Astrocyte (in vitro differentiated cells and primary cell): Measurements from ENCODE around the gene PHKA1. TPM values are rescaled to one million over a fixed set of nuclear protein-coding genes. Genes with fewer than 3 reads are reported as not detected.

Experiments used
- DNase-seq: peaks from one replicate; pipeline ENCODE4 v3.0.0-alpha.2; 2010; ENCODE audit warnings: low read depth
- FAIRE-seq: peaks from 2 replicates; lab custom pipeline; 2011; peaks lifted over from hg19 to GRCh38; lab: Jason Lieb, UNC
- H2AFZ ChIP-seq: 2 replicates; pipeline ENCODE4 v1.6.0; 2012; ENCODE audit warnings: low read depth, low read length, inconsistent platforms
- H3K27ac ChIP-seq: 2 replicates; pipeline ENCODE4 v1.5.1; 2011; ENCODE audit warnings: low read depth, low read length, inconsistent platforms
- H3K27me3 ChIP-seq: 2 replicates; pipeline ENCODE4 v1.6.0; 2011; ENCODE audit warnings: low read length, inconsistent platforms; ENCODE audit not compliant: insufficient read depth
- H3K36me3 ChIP-seq: 2 replicates; pipeline ENCODE4 v1.5.1; 2011; ENCODE audit warnings: low read length, inconsistent platforms; ENCODE audit not compliant: insufficient read depth
- H3K4me1 ChIP-seq: 2 replicates; pipeline ENCODE4 v1.5.1; 2011; ENCODE audit warnings: low read length, inconsistent platforms; ENCODE audit not compliant: insufficient read depth
- H3K4me2 ChIP-seq: 2 replicates; pipeline ENCODE4 v1.6.0; 2012; ENCODE audit warnings: low read length, inconsistent platforms
- H3K4me3 ChIP-seq: 2 replicates; pipeline ENCODE4 v1.5.1; 2011; ENCODE audit warnings: low read depth, mild to moderate bottlenecking, low read length, inconsistent platforms; ENCODE audit not compliant: insufficient read depth
- H3K79me2 ChIP-seq: 2 replicates; pipeline ENCODE4 v1.6.0; 2012; ENCODE audit warnings: mild to moderate bottlenecking, low read length, inconsistent platforms; ENCODE audit not compliant: insufficient read depth
- H3K9ac ChIP-seq: 2 replicates; pipeline ENCODE4 v1.6.0; 2012; ENCODE audit warnings: mild to moderate bottlenecking, low read length, inconsistent platforms
- H3K9me3 ChIP-seq: 2 replicates; pipeline ENCODE4 v1.5.1; 2012; ENCODE audit warnings: low read depth, mild to moderate bottlenecking, low read length, inconsistent platforms; ENCODE audit not compliant: insufficient read depth
- H4K20me1 ChIP-seq: 2 replicates; pipeline ENCODE4 v1.6.0; 2012; ENCODE audit warnings: low read length, inconsistent platforms; ENCODE audit not compliant: insufficient read depth
- H3K27ac Mint-ChIP-seq: one replicate; pipeline ENCODE4 v1.8.0; 2021; ENCODE audit warnings: mild to moderate bottlenecking, mixed read lengths; ENCODE audit not compliant: unreplicated experiment
- H3K27me3 Mint-ChIP-seq: one replicate; pipeline ENCODE4 v1.8.0; 2021; ENCODE audit warnings: low read depth, mixed read lengths; ENCODE audit not compliant: unreplicated experiment
- H3K36me3 Mint-ChIP-seq: one replicate; pipeline ENCODE4 v1.8.0; 2021; ENCODE audit warnings: low read depth, mixed read lengths; ENCODE audit not compliant: unreplicated experiment
- H3K4me1 Mint-ChIP-seq: one replicate; pipeline ENCODE4 v1.8.0; 2021; ENCODE audit warnings: low read depth, mixed read lengths; ENCODE audit not compliant: unreplicated experiment
- H3K4me3 Mint-ChIP-seq: one replicate; pipeline ENCODE4 v1.8.0; 2021; ENCODE audit warnings: mild to moderate bottlenecking, moderate library complexity, mixed read lengths; ENCODE audit not compliant: unreplicated experiment
- H3K9me3 Mint-ChIP-seq: one replicate; pipeline ENCODE4 v1.8.0; 2021; ENCODE audit warnings: mild to moderate bottlenecking, mixed read lengths; ENCODE audit not compliant: unreplicated experiment
- EZH2 ChIP-seq: IDR thresholded peaks from 2 replicates; pipeline ENCODE4 v1.6.1; 2012; ENCODE audit warnings: mild to moderate bottlenecking, low read length, inconsistent platforms; ENCODE audit not compliant: insufficient read depth
- total RNA-seq: library from RNA; stranded (reverse); gene quantifications from 2 replicates; pipeline ENCODE4 v1.2.1, GENCODE V29; 2021
- TF ChIP-seq, protein P1 (sequence below): IDR thresholded peaks from 2 replicates; pipeline ENCODE4 v1.5.1; 2011; ENCODE audit warnings: low read depth, mild to moderate bottlenecking, inconsistent platforms, low read length, moderate library complexity; ENCODE audit not compliant: insufficient read depth

Gene PHKA1
- total RNA-seq, 1 donor from 2014 or later: 7.5 TPM

DNA sequence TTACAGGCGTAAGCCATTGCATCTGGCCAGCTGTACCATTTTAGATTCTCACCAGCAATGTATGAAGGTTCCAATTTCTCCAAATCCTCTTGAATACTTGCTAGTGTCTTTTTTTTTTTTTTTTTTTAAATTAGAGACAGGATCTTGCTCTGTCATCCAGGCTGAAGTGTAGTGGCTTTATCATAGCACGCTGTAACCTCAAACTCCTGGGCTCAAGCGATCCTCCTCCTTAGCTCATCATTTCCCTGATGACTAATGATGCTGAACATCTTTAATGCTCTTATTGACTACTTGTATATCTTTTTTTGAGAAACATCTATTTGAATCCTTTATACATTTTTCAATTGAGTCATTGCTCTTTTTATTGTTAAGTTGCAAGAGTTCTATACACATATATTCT lies 181.7 kb downstream of the PHKA1 start:
- no peaks in the 10 kb centered on the region for H3K36me3 Mint-ChIP-seq
- no peak overlapping the region for H3K27ac Mint-ChIP-seq
- no peak overlapping the region for H2AFZ ChIP-seq
- H3K27me3 Mint-ChIP-seq: no peaks in the 10 kb centered on the region
- no peaks in the 10 kb centered on the region for H3K9me3 Mint-ChIP-seq
- H3K79me2 ChIP-seq: no peaks in the 10 kb centered on the region
- no peaks in the 10 kb centered on the region for H3K36me3 ChIP-seq
- H3K4me3 ChIP-seq: no peak overlapping the region
- H3K9me3 ChIP-seq: no peaks in the 10 kb centered on the region
- H3K9ac ChIP-seq: no peak overlapping the region
- no peak overlapping the region for H3K4me3 Mint-ChIP-seq
- H3K27me3 ChIP-seq: no peaks in the 10 kb centered on the region
- no peak for DNase-seq
- H4K20me1 ChIP-seq: no peaks in the 10 kb centered on the region
- H3K27ac ChIP-seq: no peak overlapping the region
- peaks cover 2% of the 10 kb centered on the region for H3K4me1 Mint-ChIP-seq
- TF ChIP-seq, protein P1, sequence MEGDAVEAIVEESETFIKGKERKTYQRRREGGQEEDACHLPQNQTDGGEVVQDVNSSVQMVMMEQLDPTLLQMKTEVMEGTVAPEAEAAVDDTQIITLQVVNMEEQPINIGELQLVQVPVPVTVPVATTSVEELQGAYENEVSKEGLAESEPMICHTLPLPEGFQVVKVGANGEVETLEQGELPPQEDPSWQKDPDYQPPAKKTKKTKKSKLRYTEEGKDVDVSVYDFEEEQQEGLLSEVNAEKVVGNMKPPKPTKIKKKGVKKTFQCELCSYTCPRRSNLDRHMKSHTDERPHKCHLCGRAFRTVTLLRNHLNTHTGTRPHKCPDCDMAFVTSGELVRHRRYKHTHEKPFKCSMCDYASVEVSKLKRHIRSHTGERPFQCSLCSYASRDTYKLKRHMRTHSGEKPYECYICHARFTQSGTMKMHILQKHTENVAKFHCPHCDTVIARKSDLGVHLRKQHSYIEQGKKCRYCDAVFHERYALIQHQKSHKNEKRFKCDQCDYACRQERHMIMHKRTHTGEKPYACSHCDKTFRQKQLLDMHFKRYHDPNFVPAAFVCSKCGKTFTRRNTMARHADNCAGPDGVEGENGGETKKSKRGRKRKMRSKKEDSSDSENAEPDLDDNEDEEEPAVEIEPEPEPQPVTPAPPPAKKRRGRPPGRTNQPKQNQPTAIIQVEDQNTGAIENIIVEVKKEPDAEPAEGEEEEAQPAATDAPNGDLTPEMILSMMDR: no peak
- no peak for TF ChIP-seq EZH2
- no peak for FAIRE-seq
- H3K4me1 ChIP-seq: no peaks in the 10 kb centered on the region
- H3K4me2 ChIP-seq: no peak overlapping the region

Other genes starting within 250 kb of the PHKA1 start
- 23.6 and 24.3 TPM in 2 replicates for gene HDAC8, start 141.5 kb downstream of the PHKA1 start, total RNA-seq
- not detected in 2 replicates for gene DMRTC1B, start 62.6 kb upstream of the PHKA1 start, total RNA-seq
- gene FAM236B, start 68.4 kb upstream of the PHKA1 start, total RNA-seq: not detected in 2 replicates
- not detected in 2 replicates for gene FAM236D, start 93.9 kb upstream of the PHKA1 start, total RNA-seq
- gene FAM236C, start 198.3 kb upstream of the PHKA1 start, total RNA-seq: not detected in 2 replicates
- not detected in 2 replicates for gene FAM236A, start 223.9 kb upstream of the PHKA1 start, total RNA-seq
- not detected in 2 replicates for gene DMRTC1, start 229.5 kb upstream of the PHKA1 start, total RNA-seq